ENCODE measurements around the gene EIF3D.

EIF3D gene

GRCh38 chr22:36491155-36491554 is 37.8 kb downstream of the EIF3D start:
- Histone ChIP-seq H3K36me3 (ENCODE audit: control insufficient read depth in 2 of 2, insufficient read depth in 1 of 2, low read length in 2 of 2) (peaks cover 36 to 95% of the 10 kb centered on the region in 2 experiments), H3K27ac (ENCODE audit: extremely low read depth, low read depth, low read length) (no peak overlapping the region), H3K4me3 (ENCODE audit: low read depth, low read length) (no peak overlapping the region), H3K9me3 (ENCODE audit: control insufficient read depth, insufficient read depth, low read depth, low read length) (no peaks in the 10 kb centered on the region), H3K4me1 (ENCODE audit: control insufficient read depth, insufficient read depth, low read length) (no peaks in the 10 kb centered on the region)
- POLR2A ChIA-PET = interaction anchor here (1.3 to 4.1 kb wide), 2 partner anchors 10 to 20 kb away, joined by 3 to 17 read pairs; partner anchors contain the start of gene TXN2
- CTCF ChIA-PET = interaction anchor here (0.6 kb wide), 1 partner anchor 190 kb away, joined by 3 read pairs; no protein-coding TSS in a partner anchor
- TF ChIP-seq KLF1 (tag by site-specific recombination; IDR thresholded peaks at IDR 0.05) = peak; percentile 62
- TF ChIP-seq ZNF585B (tag by site-specific recombination; IDR thresholded peaks at IDR 0.05) = no peak
- TF ChIP-seq PRDM4 (tag by site-specific recombination; IDR thresholded peaks at IDR 0.05) = no peak

- CTCF ChIA-PET = interaction anchor here (0.6 to 5.0 kb wide), 54 partner anchors 9 to 626 kb away, joined by 3 to 45 read pairs (median 4); partner anchors contain the start of genes APOL2 and FOXRED2
- Histone ChIP-seq H3K27ac (ENCODE audit: extremely low read depth, low read depth, low read length) (no peak overlapping the region), H3K36me3 (ENCODE audit: control insufficient read depth in 2 of 2, insufficient read depth in 1 of 2, low read length in 2 of 2) (peaks cover 32 to 56% of the 10 kb centered on the region in 2 experiments), H3K4me3 (ENCODE audit: low read depth, low read length) (no peak overlapping the region), H3K4me1 (ENCODE audit: control insufficient read depth, insufficient read depth, low read length) (no peaks in the 10 kb centered on the region; the same call in 1 of the 2 replicates), H3K9me3 (ENCODE audit: control insufficient read depth, insufficient read depth, low read depth, low read length) (no peaks in the 10 kb centered on the region)
- POLR2A ChIA-PET = interaction anchor here (1.3 kb wide), 1 partner anchor 248 kb away, joined by 4 read pairs; the partner anchor contains the start of gene APOL2
- no peak for TF ChIP-seq ZNF248 (tag by site-specific recombination; IDR thresholded peaks at IDR 0.05)
- TF ChIP-seq ZNF654 (tag by site-specific recombination; IDR thresholded peaks at IDR 0.05; ENCODE audit: low read depth) = peak; percentile 88
- TF ChIP-seq ZNF398 (tag by site-specific recombination; IDR thresholded peaks at IDR 0.05) = no peak
- TF ChIP-seq ZBTB21 (tag by site-specific recombination; IDR thresholded peaks at IDR 0.05) = no peak
- TF ChIP-seq ZNF837 (tag by site-specific recombination; IDR thresholded peaks at IDR 0.05) = no peak
- no peak for TF ChIP-seq ZNF843 (tag by site-specific recombination; IDR thresholded peaks at IDR 0.05)
- TF ChIP-seq ZNF221 (tag by site-specific recombination; IDR thresholded peaks at IDR 0.05; ENCODE audit: borderline replicate concordance) = no peak
- TF ChIP-seq ZNF596 (tag by site-specific recombination; IDR thresholded peaks at IDR 0.05) = no peak
- TF ChIP-seq ZNF629 (tag by site-specific recombination; IDR thresholded peaks at IDR 0.05) = no peak
- no peak for TF ChIP-seq GLIS2 (tag by site-specific recombination; IDR thresholded peaks at IDR 0.05)
- no peak for TF ChIP-seq OVOL3 (tag by site-specific recombination; IDR thresholded peaks at IDR 0.05)
- peak; percentile 79 for TF ChIP-seq CTCF (tag by site-specific recombination; IDR thresholded peaks at IDR 0.05)
- TF ChIP-seq ZNF473 (tag by site-specific recombination; IDR thresholded peaks at IDR 0.05) = no peak
- no peak for TF ChIP-seq ZFP41 (tag by site-specific recombination; IDR thresholded peaks at IDR 0.05; ENCODE audit: borderline replicate concordance)
- peak; percentile 37; the same call in 1 of the 2 replicates for TF ChIP-seq PRDM1 (tag by site-specific recombination; IDR thresholded peaks at IDR 0.05)
- peak; percentile 21 for TF ChIP-seq SETDB1 (IDR thresholded peaks at IDR 0.05; ENCODE audit: insufficient read length, low read length)
- no peak for TF ChIP-seq TRIM28 (IDR thresholded peaks at IDR 0.05; ENCODE audit: borderline replicate concordance, low read length)
Observed at GRCh38 chr22:36486619-36487384, 42.2 kb downstream of the EIF3D start.
